ENCODE results near the gene ITGB8.

Gene ITGB8

GRCh38 chr7:20435305-20435704 lies 104.6 kb downstream of the ITGB8 start:
- H3K27ac ChIP-seq: no peak overlapping the region
- H3K4me2 ChIP-seq (ENCODE audit: low read length): no peak overlapping the region

GRCh38 chr7:20438248-20438647 lies 107.5 kb downstream of the ITGB8 start:
- H3K27ac ChIP-seq: no peak overlapping the region
- H3K27me3 ChIP-seq (ENCODE audit: control insufficient read depth, insufficient read depth, low read length): no peaks in the 10 kb centered on the region
- H3K9ac ChIP-seq: no peak overlapping the region
- H3K9me3 ChIP-seq (ENCODE audit: control insufficient read depth, low read length): no peaks in the 10 kb centered on the region
- H3K4me1 ChIP-seq: no peaks in the 10 kb centered on the region
- no peaks in the 10 kb centered on the region for H3K79me2 ChIP-seq
- H3K4me3 ChIP-seq (ENCODE audit: low read depth, low read length): no peak overlapping the region
- no peak overlapping the region for H3K4me2 ChIP-seq (ENCODE audit: low read length)
- no peak for TF ChIP-seq CTCF (IDR thresholded peaks at IDR 0.05)
- H3K36me3 ChIP-seq (ENCODE audit: control insufficient read depth, insufficient read depth, low read length): no peaks in the 10 kb centered on the region
- no peak overlapping the region for H2AFZ ChIP-seq

More at GRCh38 chr7:20435305-20435704, 104.6 kb downstream of the ITGB8 start:
- no peaks in the 10 kb centered on the region for H3K79me2 ChIP-seq
- H3K9me3 ChIP-seq (ENCODE audit: control insufficient read depth, low read length): no peaks in the 10 kb centered on the region
- no peak overlapping the region for H2AFZ ChIP-seq
- H3K36me3 ChIP-seq (ENCODE audit: control insufficient read depth, insufficient read depth, low read length): no peaks in the 10 kb centered on the region
- H3K4me3 ChIP-seq (ENCODE audit: low read depth, low read length): no peak overlapping the region
- TF ChIP-seq CTCF (IDR thresholded peaks at IDR 0.05): no peak
- no peak overlapping the region for H3K9ac ChIP-seq
- H3K27me3 ChIP-seq (ENCODE audit: control insufficient read depth, insufficient read depth, low read length): no peaks in the 10 kb centered on the region
- H3K4me1 ChIP-seq: no peaks in the 10 kb centered on the region

- no peak overlapping the region for H3K4me3 ChIP-seq (ENCODE audit: low read depth, low read length)
- TF ChIP-seq CTCF (IDR thresholded peaks at IDR 0.05): no peak
- no peak overlapping the region for H2AFZ ChIP-seq
- H3K27me3 ChIP-seq (ENCODE audit: control insufficient read depth, insufficient read depth, low read length): no peaks in the 10 kb centered on the region
- H3K9ac ChIP-seq: no peak overlapping the region
- no peaks in the 10 kb centered on the region for H3K36me3 ChIP-seq (ENCODE audit: control insufficient read depth, insufficient read depth, low read length)
- no peaks in the 10 kb centered on the region for H3K4me1 ChIP-seq
- H3K79me2 ChIP-seq: no peaks in the 10 kb centered on the region
- H3K27ac ChIP-seq: no peak overlapping the region
- H3K4me2 ChIP-seq (ENCODE audit: low read length): no peak overlapping the region
- no peaks in the 10 kb centered on the region for H3K9me3 ChIP-seq (ENCODE audit: control insufficient read depth, low read length)
These were observed 108.1 kb downstream of the ITGB8 start for GRCh38 chr7:20438694-20439376.

GRCh38 chr7:20439416-20440185 lies 108.9 kb downstream of the ITGB8 start:
- Histone ChIP-seq H3K79me2 (no peaks in the 10 kb centered on the region), H3K4me3 (ENCODE audit: low read depth, low read length) (no peak overlapping the region), H2AFZ (no peak overlapping the region), H3K27ac (no peak overlapping the region), H3K9me3 (ENCODE audit: control insufficient read depth, low read length) (no peaks in the 10 kb centered on the region), H3K9ac (no peak overlapping the region), H3K27me3 (ENCODE audit: control insufficient read depth, insufficient read depth, low read length) (no peaks in the 10 kb centered on the region), H3K36me3 (ENCODE audit: control insufficient read depth, insufficient read depth, low read length) (no peaks in the 10 kb centered on the region), H3K4me2 (ENCODE audit: low read length) (no peak overlapping the region), H3K4me1 (no peaks in the 10 kb centered on the region)
- TF ChIP-seq CTCF (IDR thresholded peaks at IDR 0.05): no peak

Data from parathyroid adenoma (tissue), 2 donors.